ENCODE data around the gene SEPTIN12. TPM values are rescaled to one million over a fixed set of nuclear protein-coding genes. Genes with fewer than 3 reads are reported as not detected.
A peak's percentile ranks its signal among the peaks of the same experiment; 100 is the strongest.

Gene SEPTIN12
- total RNA-seq, 2 donors from 2014 or later = 10.8 TPM; not detected in 1

DNA sequence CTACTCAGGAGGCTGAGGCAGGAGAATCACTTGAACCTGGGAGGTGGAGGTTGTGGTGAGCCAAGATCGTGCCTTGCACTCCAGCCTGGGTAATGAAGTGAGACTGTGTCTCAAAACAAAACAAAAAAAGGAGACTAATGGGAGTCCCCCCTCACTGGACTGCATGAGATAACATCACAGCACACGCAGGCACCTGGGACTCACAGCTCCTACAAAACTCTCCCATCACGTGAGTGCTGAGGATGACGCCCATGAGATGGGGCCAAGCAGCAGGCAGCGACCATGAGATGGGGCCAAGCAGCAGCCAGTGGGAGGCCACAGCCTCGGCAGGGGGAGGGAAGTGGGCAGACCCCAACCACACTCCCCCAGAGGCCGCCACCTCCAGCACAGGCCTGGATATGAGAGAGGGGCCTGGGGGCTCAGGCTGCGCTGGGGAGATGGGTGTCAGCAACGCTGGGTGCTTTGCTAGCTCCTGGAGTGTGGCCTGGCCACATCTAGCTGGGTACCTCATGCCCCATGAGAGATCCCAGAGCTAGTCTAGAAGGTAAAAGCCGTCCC is 38.4 kb downstream of the SEPTIN12 start:
- no peak for DNase-seq (ENCODE audit: low spot score)
- intact Hi-C loops (cut with DNase I) = no loop called here
- no peak overlapping the region for H3K4me3 ChIP-seq
- H3K27me3 ChIP-seq (replicated peaks; ENCODE audit: insufficient read depth) = no peaks in the 10 kb centered on the region
- H3K27ac ChIP-seq = no peak overlapping the region
- H3K36me3 ChIP-seq = peaks cover 10 to 20% of the 10 kb centered on the region in 2 donors
- H3K9me3 ChIP-seq = no peaks in the 10 kb centered on the region
- TF ChIP-seq POLR2AphosphoS5 (IDR thresholded peaks at IDR 0.05) = no peak
- TF ChIP-seq, protein P1, sequence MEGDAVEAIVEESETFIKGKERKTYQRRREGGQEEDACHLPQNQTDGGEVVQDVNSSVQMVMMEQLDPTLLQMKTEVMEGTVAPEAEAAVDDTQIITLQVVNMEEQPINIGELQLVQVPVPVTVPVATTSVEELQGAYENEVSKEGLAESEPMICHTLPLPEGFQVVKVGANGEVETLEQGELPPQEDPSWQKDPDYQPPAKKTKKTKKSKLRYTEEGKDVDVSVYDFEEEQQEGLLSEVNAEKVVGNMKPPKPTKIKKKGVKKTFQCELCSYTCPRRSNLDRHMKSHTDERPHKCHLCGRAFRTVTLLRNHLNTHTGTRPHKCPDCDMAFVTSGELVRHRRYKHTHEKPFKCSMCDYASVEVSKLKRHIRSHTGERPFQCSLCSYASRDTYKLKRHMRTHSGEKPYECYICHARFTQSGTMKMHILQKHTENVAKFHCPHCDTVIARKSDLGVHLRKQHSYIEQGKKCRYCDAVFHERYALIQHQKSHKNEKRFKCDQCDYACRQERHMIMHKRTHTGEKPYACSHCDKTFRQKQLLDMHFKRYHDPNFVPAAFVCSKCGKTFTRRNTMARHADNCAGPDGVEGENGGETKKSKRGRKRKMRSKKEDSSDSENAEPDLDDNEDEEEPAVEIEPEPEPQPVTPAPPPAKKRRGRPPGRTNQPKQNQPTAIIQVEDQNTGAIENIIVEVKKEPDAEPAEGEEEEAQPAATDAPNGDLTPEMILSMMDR (IDR thresholded peaks at IDR 0.05) = no peak
- TF ChIP-seq POLR2A (IDR thresholded peaks at IDR 0.05) = no peak
- H3K4me1 ChIP-seq (replicated peaks) = no peaks in the 10 kb centered on the region
- WGBS = 85% methylated on average over 10 of the region's 10 CpGs

GRCh38 chr16:4748682-4749411 is 39.3 kb downstream of the SEPTIN12 start:
- Histone ChIP-seq H3K4me1 (replicated peaks) (no peaks in the 10 kb centered on the region), H3K9me3 (no peaks in the 10 kb centered on the region), H3K27ac (no peak overlapping the region), H3K27me3 (replicated peaks; ENCODE audit: insufficient read depth) (no peaks in the 10 kb centered on the region), H3K36me3 (peaks cover 10 to 20% of the 10 kb centered on the region in 2 donors), H3K4me3 (no peak overlapping the region)
- DNase-seq (ENCODE audit: low spot score) = no peak
- 92% methylated on average over 16 of the region's 16 CpGs for WGBS
- intact Hi-C loops (cut with DNase I) = no loop called here
- TF ChIP-seq POLR2AphosphoS5 (IDR thresholded peaks at IDR 0.05) (no peak), POLR2A (IDR thresholded peaks at IDR 0.05) (no peak)
- TF ChIP-seq, protein P1 (IDR thresholded peaks at IDR 0.05) = no peak

- Histone ChIP-seq H3K9me3 (no peaks in the 10 kb centered on the region), H3K36me3 (peaks cover 10 to 19% of the 10 kb centered on the region in 2 donors), H3K27ac (no peak overlapping the region), H3K27me3 (replicated peaks; ENCODE audit: insufficient read depth) (no peaks in the 10 kb centered on the region), H3K4me3 (no peak overlapping the region), H3K4me1 (replicated peaks) (no peaks in the 10 kb centered on the region)
- no peak for DNase-seq (ENCODE audit: low spot score)
- intact Hi-C loops (cut with DNase I) = no loop called here
- TF ChIP-seq, protein P1 (IDR thresholded peaks at IDR 0.05) = no peak
- no peak for TF ChIP-seq POLR2AphosphoS5 (IDR thresholded peaks at IDR 0.05)
- TF ChIP-seq POLR2A (IDR thresholded peaks at IDR 0.05) = no peak
- WGBS = 74% methylated on average over 14 of the region's 14 CpGs
These were observed 40.1 kb downstream of the SEPTIN12 start for GRCh38 chr16:4747906-4748681.

DNA sequence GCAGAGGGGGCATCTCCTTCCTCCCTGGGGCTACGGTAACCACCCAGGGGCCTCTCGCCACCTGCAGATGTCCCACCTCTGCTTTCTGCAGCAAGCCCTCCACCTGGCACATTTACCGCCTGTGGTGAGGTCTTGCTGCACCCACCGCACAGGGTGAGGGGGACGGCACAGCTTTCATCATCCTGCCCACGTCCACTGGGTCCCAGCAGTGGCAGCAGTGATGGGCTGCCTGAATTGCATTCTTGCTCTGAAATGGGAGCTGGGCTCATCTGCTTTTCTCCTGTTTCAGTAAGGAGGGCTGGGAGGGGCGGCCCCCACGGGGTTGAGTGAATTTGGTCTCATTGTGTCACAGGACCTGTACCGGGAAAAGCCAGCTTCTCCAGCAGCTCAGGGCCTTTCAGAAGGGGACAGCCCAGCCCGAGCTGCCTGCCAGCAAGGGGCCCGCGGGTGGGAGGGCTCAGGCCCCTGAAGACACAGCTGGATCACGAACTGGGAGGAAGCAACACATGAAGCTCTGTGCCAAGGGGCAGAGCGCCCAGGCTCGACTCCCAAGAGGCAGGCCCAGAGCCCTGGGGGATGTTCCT is 41.1 kb downstream of the SEPTIN12 start:
- H3K27ac ChIP-seq = peak overlapping the region; percentile 28 to 58
- TF ChIP-seq, protein P1 (IDR thresholded peaks at IDR 0.05) = no peak
- TF ChIP-seq POLR2AphosphoS5 (IDR thresholded peaks at IDR 0.05) (no peak), POLR2A (IDR thresholded peaks at IDR 0.05) (no peak)
- intact Hi-C loops (cut with DNase I) = no loop called here
- no peaks in the 10 kb centered on the region for H3K4me1 ChIP-seq (replicated peaks)
- no peaks in the 10 kb centered on the region for H3K27me3 ChIP-seq (replicated peaks; ENCODE audit: insufficient read depth)
- H3K9me3 ChIP-seq = no peaks in the 10 kb centered on the region
- H3K36me3 ChIP-seq = peaks cover 3 to 9% of the 10 kb centered on the region in 2 donors
- no peak overlapping the region for H3K4me3 ChIP-seq
- no peak for DNase-seq (ENCODE audit: low spot score)
- 23% methylated on average over 15 of the region's 15 CpGs for WGBS

Measured in prostate gland (tissue), 2 donors.